A549 (cell line): ENCODE results near the gene UVRAG.

Experiments
- BHLHE40 ChIP-seq: IDR thresholded peaks from 2 replicates; pipeline ENCODE4 v1.6.1; 2012; ENCODE audit warnings: low read depth, low read length, inconsistent platforms
- CTCF ChIP-seq: fragments of >200 bp; sonication (Bioruptor Twin); formaldehyde crosslinking; IDR thresholded peaks from 3 replicates; pipeline ENCODE4 v1.5.1; 2016
- HOXB13 ChIP-seq: fragments of 250-450 bp; sonication (Bioruptor Pico); IDR thresholded peaks from 2 replicates; pipeline ENCODE4 v1.5.0; 2020; ENCODE audit warnings: low read depth, mild to moderate bottlenecking, moderate library complexity
- POLR2A ChIP-seq: IDR thresholded peaks from 2 replicates; pipeline ENCODE4 v1.6.1; 2012; ENCODE audit warnings: mild to moderate bottlenecking, low read length

GRCh38 chr11:75959540-75959939 lies 144.5 kb downstream of the UVRAG start:
- TF ChIP-seq HOXB13 (CRISPR knock-in tag): no peak
- TF ChIP-seq CTCF: no peak
- no peak for TF ChIP-seq BHLHE40
- no peak for TF ChIP-seq POLR2A
